Neuronal stem cell (in vitro differentiated cells): ENCODE results near the gene TRIM41.

Source experiments
- DNase-seq: peaks from one replicate; pipeline ENCODE4 v3.0.0-alpha.2; 2013; ENCODE audit warnings: low spot score
- H2AFZ ChIP-seq: one replicate; pipeline ENCODE4 v1.6.1; 2013; ENCODE audit warnings: mild to moderate bottlenecking, low read length, inconsistent platforms
- H2AK5ac ChIP-seq: 2 replicates; pipeline ENCODE4 v1.6.1; 2013; ENCODE audit warnings: low read depth, mild to moderate bottlenecking, inconsistent platforms, low read length, moderate library complexity, mixed read lengths
- H2BK120ac ChIP-seq: 2 replicates; pipeline ENCODE4 v1.6.1; 2013; ENCODE audit warnings: low read depth, mild to moderate bottlenecking, inconsistent platforms, low read length, moderate library complexity, mixed read lengths
- H2BK12ac ChIP-seq: one replicate; pipeline ENCODE4 v1.6.1; 2013; ENCODE audit warnings: low read length, inconsistent platforms
- H2BK15ac ChIP-seq: 2 replicates; pipeline ENCODE4 v1.6.1; 2013; ENCODE audit warnings: mild to moderate bottlenecking, low read length, inconsistent platforms, mixed read lengths
- H2BK5ac ChIP-seq: one replicate; pipeline ENCODE4 v1.6.1; 2013; ENCODE audit warnings: inconsistent platforms, mild to moderate bottlenecking, low read length, moderate library complexity
- H3K14ac ChIP-seq: one replicate; pipeline ENCODE4 v1.6.1; 2013; ENCODE audit warnings: low read length, inconsistent platforms
- H3K18ac ChIP-seq: 2 replicates; pipeline ENCODE4 v1.6.1; 2013; ENCODE audit warnings: low read length, inconsistent platforms
- H3K23ac ChIP-seq: 2 replicates; pipeline ENCODE4 v1.6.1; 2013; ENCODE audit warnings: low read depth, mild to moderate bottlenecking, mixed read lengths, low read length, inconsistent platforms; ENCODE audit not compliant: poor library complexity
- H3K27ac ChIP-seq: replicated peaks from 3 replicates; pipeline ENCODE4 v1.5.1; 2013; ENCODE audit warnings: low read length, inconsistent platforms
- H3K27me3 ChIP-seq, 3 experiments: 2 replicates each; pipeline ENCODE4 v1.6.1; 2013; ENCODE audit warnings: low read length in 3 of 3, mild to moderate bottlenecking in 2 of 3, inconsistent platforms in 1 of 3, low read depth in 1 of 3, mixed read lengths in 1 of 3, moderate library complexity in 1 of 3; ENCODE audit not compliant: control insufficient read depth in 3 of 3, insufficient read depth in 3 of 3
- H3K36me3 ChIP-seq, 2 donors: replicated peaks in 1 of 2; 2 replicates each; pipeline ENCODE4 v1.6.1; 2013; ENCODE audit warnings: low read length in 2 of 2; ENCODE audit not compliant: control insufficient read depth in 2 of 2, insufficient read depth in 2 of 2
- H3K4ac ChIP-seq: 2 replicates; pipeline ENCODE4 v1.6.1; 2013; ENCODE audit warnings: inconsistent platforms, mild to moderate bottlenecking, low read length, moderate library complexity
- H3K4me1 ChIP-seq, 2 donors: 1 replicate in 1 of 2; 2 replicates in 1 of 2; pipeline ENCODE4 v1.6.1; 2013; ENCODE audit warnings: low read length in 2 of 2, low read depth in 1 of 2; ENCODE audit not compliant: control insufficient read depth in 2 of 2, insufficient read depth in 1 of 2
- H3K4me2 ChIP-seq: one replicate; pipeline ENCODE4 v1.6.1; 2013; ENCODE audit warnings: mild to moderate bottlenecking, low read length, inconsistent platforms; ENCODE audit not compliant: insufficient read depth, poor library complexity, severe bottlenecking
- H3K4me3 ChIP-seq, 2 donors: 2 replicates each; pipeline ENCODE4 v1.5.1; 2013; ENCODE audit warnings: low read length in 2 of 2, mild to moderate bottlenecking in 2 of 2, inconsistent platforms in 1 of 2, moderate library complexity in 1 of 2
- H3K79me1 ChIP-seq: one replicate; pipeline ENCODE4 v1.6.1; 2013; ENCODE audit warnings: low read depth, mild to moderate bottlenecking, inconsistent platforms, low read length, moderate library complexity
- H3K9ac ChIP-seq: one replicate; pipeline ENCODE4 v1.6.1; 2013; ENCODE audit warnings: mild to moderate bottlenecking, low read depth, low read length, inconsistent platforms; ENCODE audit not compliant: poor library complexity
- H3K9me3 ChIP-seq, 2 donors: replicated peaks in 1 of 2; 2 replicates each; pipeline versions ENCODE3 to v1.6.1; 2013; ENCODE audit warnings: low read length in 2 of 2, mild to moderate bottlenecking in 2 of 2, inconsistent platforms in 1 of 2, low read depth in 1 of 2, mixed read lengths in 1 of 2, moderate library complexity in 1 of 2; ENCODE audit not compliant: control insufficient read depth in 2 of 2, insufficient read depth in 1 of 2
- H4K8ac ChIP-seq: one replicate; pipeline ENCODE4 v1.6.1; 2013; ENCODE audit warnings: low read depth, mild to moderate bottlenecking, inconsistent platforms, low read length, moderate library complexity
- H4K91ac ChIP-seq: one replicate; pipeline ENCODE4 v1.6.1; 2013; ENCODE audit warnings: low read length, low read depth, mild to moderate bottlenecking, inconsistent platforms; ENCODE audit not compliant: poor library complexity
- WGBS, 2 donors: extraction: QIAGEN DNeasy Blood & Tissue Kit; methylation state at CpG; one replicate each; pipeline ENCODE4 v1.1.7; 2013; ENCODE audit warnings: missing lambda C conversion rate in 2 of 2, mixed read lengths in 1 of 2; ENCODE audit not compliant: insufficient read length in 2 of 2, insufficient replicate concordance in 1 of 2; ENCODE audit errors: extremely low coverage in 2 of 2; 5-methylcytosine and 5-hydroxymethylcytosine counted together

Gene TRIM41

DNA sequence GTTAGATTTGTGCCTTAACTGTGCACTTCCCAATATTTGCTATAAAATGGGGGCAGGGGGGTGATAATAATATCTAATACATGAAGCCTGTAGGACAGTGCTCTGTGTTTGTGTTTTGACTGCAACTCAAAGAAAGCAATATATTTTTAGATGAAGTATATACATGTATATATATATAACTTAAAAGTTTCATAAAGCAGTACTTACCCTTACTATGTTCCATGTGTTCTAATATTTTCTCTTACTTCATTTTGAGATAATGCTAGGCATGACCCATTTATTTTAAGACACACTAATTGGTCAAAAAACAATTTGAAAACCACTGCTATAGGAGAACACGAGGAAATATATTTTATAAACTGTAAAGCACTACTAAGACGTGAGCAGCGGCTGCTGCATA is 35.5 kb downstream of the TRIM41 start:
- Histone ChIP-seq H3K23ac (no peak overlapping the region), H2AK5ac (no peak overlapping the region), H3K79me1 (peaks cover 6% of the 10 kb centered on the region), H3K4me1 (peaks cover 16 to 18% of the 10 kb centered on the region in 2 donors), H4K91ac (no peak overlapping the region), H3K4ac (no peak overlapping the region), H3K27me3 (no peaks in the 10 kb centered on the region), H2BK5ac (no peak overlapping the region), H3K9ac (no peak overlapping the region), H3K14ac (no peak overlapping the region), H2BK12ac (no peak overlapping the region), H3K9me3 (no peaks in the 10 kb centered on the region), H3K27ac (no peak overlapping the region), H3K18ac (no peak overlapping the region), H3K36me3 (peaks cover 16 to 58% of the 10 kb centered on the region in 2 donors), H2AFZ (no peak overlapping the region), H3K4me2 (no peak overlapping the region), H2BK15ac (no peak overlapping the region), H3K4me3 (peak overlapping the region in 1 of 2 donors; percentile 82), H2BK120ac (no peak overlapping the region), H4K8ac (no peak overlapping the region)
- WGBS, 2 donors: no CpG with 5 or more reads among the region's 3 CpGs
- DNase-seq: no peak

DNA sequence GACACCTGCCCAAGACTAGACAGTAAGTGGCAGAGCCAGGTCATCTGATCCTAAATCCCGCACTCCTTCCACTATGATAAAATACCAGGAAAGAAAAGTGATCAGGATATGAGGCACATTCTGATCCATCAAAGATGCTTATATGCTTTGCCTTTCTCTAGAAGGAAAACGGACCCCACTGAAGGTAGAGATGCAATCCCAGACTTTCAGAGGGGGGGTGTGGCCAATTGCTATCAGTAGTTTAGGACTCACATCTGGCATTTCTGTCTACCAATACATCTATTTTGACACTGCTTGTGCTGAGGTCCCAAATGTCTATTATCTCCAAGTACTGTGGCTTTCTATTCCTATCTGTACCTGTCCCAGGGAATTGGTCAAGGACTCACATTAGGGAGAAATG is 36.2 kb downstream of the TRIM41 start:
- no peaks in the 10 kb centered on the region for H3K9me3 ChIP-seq
- WGBS, 2 donors: no CpG with 5 or more reads among the region's 2 CpGs
- no peak overlapping the region for H2BK15ac ChIP-seq
- no peak overlapping the region for H2AFZ ChIP-seq
- no peak overlapping the region for H2BK12ac ChIP-seq
- H4K91ac ChIP-seq: no peak overlapping the region
- H3K27me3 ChIP-seq: no peaks in the 10 kb centered on the region
- peaks cover 16 to 18% of the 10 kb centered on the region in 2 donors for H3K4me1 ChIP-seq
- H3K18ac ChIP-seq: no peak overlapping the region
- no peak overlapping the region for H3K9ac ChIP-seq
- no peak overlapping the region for H4K8ac ChIP-seq
- no peak overlapping the region for H3K14ac ChIP-seq
- peaks cover 6% of the 10 kb centered on the region for H3K79me1 ChIP-seq
- H3K4me3 ChIP-seq: peak overlapping the region in 1 of 2 donors; percentile 82
- H3K23ac ChIP-seq: no peak overlapping the region
- no peak for DNase-seq
- no peak overlapping the region for H2AK5ac ChIP-seq
- H3K4me2 ChIP-seq: no peak overlapping the region
- H2BK5ac ChIP-seq: no peak overlapping the region
- H2BK120ac ChIP-seq: no peak overlapping the region
- no peak overlapping the region for H3K27ac ChIP-seq
- H3K4ac ChIP-seq: no peak overlapping the region
- H3K36me3 ChIP-seq: peaks cover 16 to 59% of the 10 kb centered on the region in 2 donors

DNA sequence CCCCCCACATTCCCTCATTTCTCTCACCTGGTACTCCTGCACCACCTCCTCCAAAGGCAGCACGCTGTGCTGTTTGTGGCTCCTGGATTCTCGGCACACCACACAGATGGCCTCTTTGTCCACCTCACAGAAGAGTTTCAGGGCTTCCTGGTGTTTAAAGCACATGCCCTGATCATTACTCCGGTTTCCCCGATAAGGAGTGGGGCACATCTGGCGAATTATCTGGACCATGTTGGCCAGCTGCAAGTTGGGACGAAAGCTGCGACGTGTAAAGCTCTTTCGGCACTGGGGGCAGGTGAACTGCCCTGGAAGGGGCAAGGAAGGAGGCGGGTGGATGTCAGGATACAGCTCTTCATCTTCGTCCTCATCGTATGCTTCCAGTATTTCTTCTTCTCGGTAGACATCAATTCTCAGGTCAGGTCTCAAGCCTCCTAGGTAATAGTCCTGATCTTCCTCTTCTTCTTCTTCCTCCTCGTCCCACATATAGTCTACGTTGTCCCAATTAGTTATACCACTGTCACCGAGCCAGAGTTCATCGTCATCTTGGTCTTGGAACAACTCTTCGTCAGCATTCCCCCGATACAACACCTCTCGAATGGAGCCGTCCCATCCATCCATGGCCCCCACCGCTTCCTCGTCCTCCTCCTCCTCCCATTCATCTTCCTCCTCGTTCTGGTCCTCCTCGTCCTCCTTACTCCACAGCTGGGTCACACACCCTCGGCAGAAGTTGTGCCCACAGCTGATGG is 37.1 kb downstream of the TRIM41 start:
- H3K4me2 ChIP-seq: peak overlapping the region; percentile 78
- no peak for DNase-seq
- H3K14ac ChIP-seq: no peak overlapping the region
- no peaks in the 10 kb centered on the region for H3K27me3 ChIP-seq
- H4K91ac ChIP-seq: no peak overlapping the region
- H2BK12ac ChIP-seq: no peak overlapping the region
- no peak overlapping the region for H3K18ac ChIP-seq
- no peak overlapping the region for H2BK5ac ChIP-seq
- peak overlapping the region; percentile 95 for H2AFZ ChIP-seq
- H3K23ac ChIP-seq: peak overlapping the region; percentile 81
- peak overlapping the region; percentile 82 for H3K4me3 ChIP-seq
- H4K8ac ChIP-seq: peak overlapping the region; percentile 8
- no peaks in the 10 kb centered on the region for H3K9me3 ChIP-seq
- H3K4me1 ChIP-seq: peaks cover 18 to 21% of the 10 kb centered on the region in 2 donors
- no peak overlapping the region for H2BK15ac ChIP-seq
- no peak overlapping the region for H2BK120ac ChIP-seq
- peaks cover 6% of the 10 kb centered on the region for H3K79me1 ChIP-seq
- no peak overlapping the region for H2AK5ac ChIP-seq
- H3K36me3 ChIP-seq: peaks cover 13 to 50% of the 10 kb centered on the region in 2 donors
- H3K4ac ChIP-seq: no peak overlapping the region
- peak overlapping the region; percentile 96 for H3K9ac ChIP-seq
- no CpG with 5 or more reads among the region's 26 CpGs for WGBS, 2 donors
- H3K27ac ChIP-seq: no peak overlapping the region

DNA sequence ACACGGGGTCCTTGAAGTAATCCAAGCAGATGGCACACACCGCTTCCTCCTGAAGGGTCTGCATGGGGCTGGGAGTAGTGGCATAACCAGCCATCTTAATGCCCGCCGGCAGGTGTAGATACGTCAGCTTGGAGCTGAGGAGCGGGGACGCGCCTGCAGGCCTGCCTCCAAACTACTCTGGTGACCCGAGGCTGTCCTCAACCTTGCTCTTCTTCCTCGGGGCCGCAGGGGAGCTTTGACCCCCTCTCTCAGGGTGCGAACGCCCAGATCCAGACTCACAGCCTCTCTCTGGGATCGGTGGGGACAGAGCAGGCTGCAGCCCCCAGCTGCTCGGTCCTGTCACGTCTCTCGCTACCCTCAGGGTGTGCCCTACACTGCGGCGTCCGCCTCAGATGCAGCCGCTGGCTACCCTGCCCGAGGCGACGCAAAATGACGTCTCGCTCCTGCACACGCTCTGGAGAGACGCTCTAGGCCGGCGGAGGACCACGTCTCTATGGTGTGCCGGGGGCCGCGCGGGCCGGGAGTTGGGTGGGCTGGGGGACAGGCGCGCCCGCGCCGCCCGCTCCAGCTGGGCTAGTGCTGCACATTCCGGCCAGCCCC is 37.7 kb downstream of the TRIM41 start, which contains the start of gene TRIM52:
Gene TRIM52 (minus strand): TSS at position 424 of the 600 bp plus-strand sequence. CDS start 330 bp downstream, at position 94.
- no peak within 1 kb of the TSS for H4K91ac ChIP-seq
- H2BK12ac ChIP-seq: peak within 1 kb of the TSS; percentile 2
- no peaks in the 10 kb centered on the region for H3K27me3 ChIP-seq
- H4K8ac ChIP-seq: peak within 1 kb of the TSS; percentile 8
- H3K4me3 ChIP-seq: peak within 1 kb of the TSS; percentile 82
- H3K14ac ChIP-seq: peak within 1 kb of the TSS; percentile 49
- peak within 1 kb of the TSS; percentile 90 for H3K23ac ChIP-seq
- H3K4me1 ChIP-seq: peaks cover 20 to 23% of the 10 kb centered on the region in 2 donors
- H3K79me1 ChIP-seq: peaks cover 6% of the 10 kb centered on the region
- H3K18ac ChIP-seq: peak within 1 kb of the TSS; percentile 98
- peak within 1 kb of the TSS; percentile 95 for H2AFZ ChIP-seq
- H3K9ac ChIP-seq: peak within 1 kb of the TSS; percentile 96
- no peak within 1 kb of the TSS for H2BK120ac ChIP-seq
- no peak within 1 kb of the TSS for H2BK15ac ChIP-seq
- no CpG with 5 or more reads among the region's 43 CpGs for WGBS, 2 donors
- peaks cover 11 to 44% of the 10 kb centered on the region in 2 donors for H3K36me3 ChIP-seq
- DNase-seq: peak; percentile 94
- H3K4ac ChIP-seq: peak within 1 kb of the TSS; percentile 48
- peak within 1 kb of the TSS; percentile 78 for H3K4me2 ChIP-seq
- peak within 1 kb of the TSS; percentile 92 for H3K27ac ChIP-seq
- peak within 1 kb of the TSS; percentile 91 for H2BK5ac ChIP-seq
- peak within 1 kb of the TSS; percentile 83 for H2AK5ac ChIP-seq
- H3K9me3 ChIP-seq: no peaks in the 10 kb centered on the region
